ACC112 (cell line): Measurements from ENCODE around the gene OVCH2.
"Not testable (repeated sequence)": the region's sequence is repeated elsewhere in the genome, so short reads cannot be mapped to it uniquely, and the experiment has no call there.

Source experiments
- H2AFZ ChIP-seq: fragments of 200-600 bp; sonication (generic); one replicate; pipeline ENCODE4 v1.6.0; 2017; ENCODE audit warnings: antibody characterized with exemption, low read length; ENCODE audit not compliant: unreplicated experiment
- H3K27ac ChIP-seq: fragments of 200-600 bp; sonication (generic); 2 replicates; pipeline ENCODE4 v1.5.1; 2014; ENCODE audit warnings: low read depth, mild to moderate bottlenecking, antibody characterized with exemption, low read length, moderate library complexity
- H3K27me3 ChIP-seq: fragments of 200-600 bp; sonication (generic); 2 replicates; pipeline ENCODE4 v1.6.1; 2014; ENCODE audit warnings: mild to moderate bottlenecking, antibody characterized with exemption, low read length, moderate library complexity, mixed read lengths; ENCODE audit not compliant: insufficient read depth
- H3K36me3 ChIP-seq: fragments of 200-600 bp; sonication (generic); 2 replicates; pipeline ENCODE4 v1.6.1; 2016; ENCODE audit warnings: mild to moderate bottlenecking, antibody characterized with exemption, low read length, moderate library complexity, mixed read lengths; ENCODE audit not compliant: insufficient read depth
- H3K4me1 ChIP-seq: fragments of 200-600 bp; sonication (generic); one replicate; pipeline ENCODE4 v1.6.1; 2016; ENCODE audit warnings: low read length, mixed read lengths; ENCODE audit not compliant: insufficient read depth, unreplicated experiment, control insufficient read depth
- H3K4me3 ChIP-seq: fragments of 200-600 bp; sonication (generic); 2 replicates; pipeline ENCODE4 v1.5.1; 2014; ENCODE audit warnings: mild to moderate bottlenecking, low read depth, low read length
- H3K79me2 ChIP-seq: fragments of 200-600 bp; sonication (generic); one replicate; pipeline ENCODE4 v1.6.0; 2016; ENCODE audit warnings: low read length; ENCODE audit not compliant: control insufficient read depth, unreplicated experiment, insufficient read depth

The OVCH2 gene

DNA sequence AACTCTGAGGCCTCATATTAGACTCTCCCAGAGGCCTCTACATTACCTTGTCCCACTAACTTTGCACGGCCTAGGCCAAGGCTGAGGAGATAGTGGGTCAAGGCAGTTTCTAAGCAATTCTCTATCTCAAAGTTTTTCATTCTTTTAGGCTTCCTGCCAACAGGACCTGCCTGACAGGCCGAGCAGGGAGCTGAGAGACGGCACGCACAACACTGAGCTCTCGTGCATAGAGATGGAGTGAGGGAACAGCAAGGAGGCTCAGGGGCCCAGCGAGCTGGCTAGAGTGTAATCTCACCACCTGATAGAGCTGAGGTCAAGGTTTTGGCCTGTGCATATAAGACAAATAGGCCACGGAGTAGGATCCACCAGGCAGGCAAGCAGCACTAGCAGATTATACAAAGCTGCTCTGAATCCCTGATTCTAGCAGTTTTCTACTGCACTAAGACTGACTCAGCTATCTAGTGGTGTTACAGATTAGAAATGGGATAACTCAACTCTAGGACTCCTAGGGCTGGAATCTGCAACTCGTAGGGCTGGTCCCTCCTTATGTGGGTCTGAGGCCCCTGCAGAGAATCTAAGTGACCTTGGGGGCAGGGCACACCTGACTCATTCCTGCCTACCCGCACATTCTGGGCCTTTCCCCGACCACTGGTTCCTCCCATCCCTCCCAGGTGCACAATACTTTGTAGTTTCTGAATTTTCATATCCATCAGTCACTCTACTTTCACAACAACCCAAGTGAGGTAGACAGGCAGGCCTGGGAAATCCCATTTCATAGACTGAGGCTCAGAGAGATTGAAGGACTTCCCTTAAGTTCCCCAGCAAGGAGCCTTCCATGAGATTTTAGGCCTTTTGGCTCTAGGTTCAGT is 34.7 kb downstream of the OVCH2 start:
- no peaks in the 10 kb centered on the region for H3K4me1 ChIP-seq
- H3K79me2 ChIP-seq, result no peaks in the 10 kb centered on the region
- peaks cover 39% of the 10 kb centered on the region for H3K27me3 ChIP-seq
- no peak overlapping the region for H2AFZ ChIP-seq
- no peak overlapping the region for H3K4me3 ChIP-seq
- H3K27ac ChIP-seq, result no peak overlapping the region
- no peaks in the 10 kb centered on the region for H3K36me3 ChIP-seq

DNA sequence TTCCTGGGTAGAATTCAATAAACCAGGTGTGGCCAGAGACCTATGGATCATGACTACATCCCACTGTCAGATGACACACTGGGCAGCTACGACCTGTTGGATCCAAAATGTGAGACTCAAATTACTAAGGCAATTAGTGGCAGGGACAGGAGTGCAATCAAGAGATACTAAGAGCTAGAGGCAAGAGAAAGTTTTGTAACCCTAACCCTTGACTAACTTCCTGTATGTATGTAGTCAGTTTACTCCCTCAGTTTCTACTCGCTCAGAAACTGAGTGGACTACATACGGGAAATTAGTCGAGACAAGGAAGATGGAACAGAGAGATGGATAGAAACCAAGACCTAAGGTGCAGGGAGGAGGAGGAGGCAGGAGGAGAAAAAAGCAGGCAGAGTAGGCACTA is 35.6 kb downstream of the OVCH2 start:
- peaks cover 35% of the 10 kb centered on the region for H3K27me3 ChIP-seq
- no peak overlapping the region for H2AFZ ChIP-seq
- H3K36me3 ChIP-seq, result no peaks in the 10 kb centered on the region
- H3K79me2 ChIP-seq, result no peaks in the 10 kb centered on the region
- no peaks in the 10 kb centered on the region for H3K4me1 ChIP-seq
- no peak overlapping the region for H3K27ac ChIP-seq
- no peak overlapping the region for H3K4me3 ChIP-seq

GRCh38 chr11:7668911-7669310 is 37.4 kb downstream of the OVCH2 start:
- Histone ChIP-seq H3K27ac (no peak overlapping the region), H3K4me3 (no peak overlapping the region), H3K27me3 (peaks cover 19% of the 10 kb centered on the region), H3K36me3 (no peaks in the 10 kb centered on the region), H2AFZ (no peak overlapping the region), H3K4me1 (no peaks in the 10 kb centered on the region), H3K79me2 (no peaks in the 10 kb centered on the region)

GRCh38 chr11:7668464-7668863 is 37.8 kb downstream of the OVCH2 start:
- Histone ChIP-seq H3K27me3 (peaks cover 14% of the 10 kb centered on the region), H3K27ac (no peak overlapping the region), H3K4me1 (no peaks in the 10 kb centered on the region), H3K4me3 (no peak overlapping the region), H3K36me3 (no peaks in the 10 kb centered on the region), H2AFZ (no peak overlapping the region), H3K79me2 (no peaks in the 10 kb centered on the region)

DNA sequence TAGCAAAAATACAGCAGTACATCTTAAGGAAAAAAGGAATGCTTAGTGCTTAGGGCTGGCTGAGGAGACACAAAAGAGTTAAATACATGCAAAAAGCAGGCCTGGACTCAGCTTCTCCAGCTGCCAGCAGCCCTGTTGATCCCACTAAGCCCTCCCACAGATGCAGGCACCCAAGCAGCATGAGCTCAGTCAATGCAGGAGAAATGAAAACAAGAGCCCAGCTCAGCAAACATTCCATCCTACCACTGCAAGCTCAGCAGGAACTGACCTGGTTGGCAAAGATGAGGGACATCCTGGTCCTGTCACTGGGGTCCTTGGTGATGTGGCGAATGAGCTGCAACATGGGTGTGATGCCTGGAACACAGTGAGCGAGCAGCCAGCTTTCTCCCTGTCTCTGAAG is 38.8 kb downstream of the OVCH2 start:
- H3K27ac ChIP-seq, result no peak overlapping the region
- H3K36me3 ChIP-seq, result no peaks in the 10 kb centered on the region
- H3K4me3 ChIP-seq, result no peak overlapping the region
- no peaks in the 10 kb centered on the region for H3K4me1 ChIP-seq
- H3K79me2 ChIP-seq, result no peaks in the 10 kb centered on the region
- peaks cover 4% of the 10 kb centered on the region for H3K27me3 ChIP-seq
- H2AFZ ChIP-seq, result no peak overlapping the region

DNA sequence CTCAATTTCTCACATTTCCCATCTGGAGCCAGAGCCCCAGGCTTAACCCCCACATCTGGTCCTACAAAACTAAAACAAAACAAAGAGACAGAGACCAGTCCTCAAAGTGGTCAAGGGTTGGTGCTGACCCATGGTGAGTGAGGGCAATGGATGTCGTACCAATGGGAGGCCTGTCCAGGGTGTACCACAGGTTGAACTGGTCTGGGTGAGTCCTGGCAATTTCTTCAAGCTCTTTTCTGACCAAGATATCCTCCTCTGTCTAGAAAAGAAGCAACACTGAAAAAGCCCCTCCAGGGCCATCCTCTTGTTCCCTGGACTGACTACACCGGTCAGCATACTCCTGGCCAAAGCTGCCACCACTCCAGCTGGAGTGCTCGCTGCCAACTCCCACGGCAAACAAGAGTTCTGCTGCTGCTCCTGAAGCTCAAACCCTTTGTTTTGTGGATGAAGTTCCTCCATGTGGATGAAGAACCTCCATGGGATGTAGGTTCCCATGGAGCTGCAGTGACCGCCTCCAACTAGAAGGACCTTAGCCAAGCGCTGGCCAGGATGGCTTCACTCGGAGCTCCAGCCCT is 39.9 kb downstream of the OVCH2 start:
- H3K79me2 ChIP-seq, result no peaks in the 10 kb centered on the region
- no peaks in the 10 kb centered on the region for H3K27me3 ChIP-seq
- H3K4me3 ChIP-seq, result no peak overlapping the region
- no peak overlapping the region for H2AFZ ChIP-seq
- no peaks in the 10 kb centered on the region for H3K4me1 ChIP-seq
- no peaks in the 10 kb centered on the region for H3K36me3 ChIP-seq
- H3K27ac ChIP-seq, result no peak overlapping the region

GRCh38 chr11:7665473-7666291 is 40.6 kb downstream of the OVCH2 start:
- no peaks in the 10 kb centered on the region for H3K79me2 ChIP-seq
- no peaks in the 10 kb centered on the region for H3K36me3 ChIP-seq
- H3K4me1 ChIP-seq, result no peaks in the 10 kb centered on the region
- no peak overlapping the region for H2AFZ ChIP-seq
- no peak overlapping the region for H3K27ac ChIP-seq
- H3K4me3 ChIP-seq, result no peak overlapping the region
- no peaks in the 10 kb centered on the region for H3K27me3 ChIP-seq

GRCh38 chr11:7664867-7665266 is 41.4 kb downstream of the OVCH2 start:
- no peak overlapping the region for H3K4me3 ChIP-seq
- H3K27me3 ChIP-seq, result no peaks in the 10 kb centered on the region
- H3K27ac ChIP-seq, result no peak overlapping the region
- no peaks in the 10 kb centered on the region for H3K36me3 ChIP-seq
- no peaks in the 10 kb centered on the region for H3K4me1 ChIP-seq
- H2AFZ ChIP-seq, result no peak overlapping the region
- H3K79me2 ChIP-seq, result no peaks in the 10 kb centered on the region

- not testable (repeated sequence) for H3K4me1 ChIP-seq, H3K27ac ChIP-seq, H3K27me3 ChIP-seq, H3K79me2 ChIP-seq, H3K36me3 ChIP-seq, H2AFZ ChIP-seq, H3K4me3 ChIP-seq
Observed at GRCh38 chr11:7663531-7663930, 42.7 kb downstream of the OVCH2 start.

DNA sequence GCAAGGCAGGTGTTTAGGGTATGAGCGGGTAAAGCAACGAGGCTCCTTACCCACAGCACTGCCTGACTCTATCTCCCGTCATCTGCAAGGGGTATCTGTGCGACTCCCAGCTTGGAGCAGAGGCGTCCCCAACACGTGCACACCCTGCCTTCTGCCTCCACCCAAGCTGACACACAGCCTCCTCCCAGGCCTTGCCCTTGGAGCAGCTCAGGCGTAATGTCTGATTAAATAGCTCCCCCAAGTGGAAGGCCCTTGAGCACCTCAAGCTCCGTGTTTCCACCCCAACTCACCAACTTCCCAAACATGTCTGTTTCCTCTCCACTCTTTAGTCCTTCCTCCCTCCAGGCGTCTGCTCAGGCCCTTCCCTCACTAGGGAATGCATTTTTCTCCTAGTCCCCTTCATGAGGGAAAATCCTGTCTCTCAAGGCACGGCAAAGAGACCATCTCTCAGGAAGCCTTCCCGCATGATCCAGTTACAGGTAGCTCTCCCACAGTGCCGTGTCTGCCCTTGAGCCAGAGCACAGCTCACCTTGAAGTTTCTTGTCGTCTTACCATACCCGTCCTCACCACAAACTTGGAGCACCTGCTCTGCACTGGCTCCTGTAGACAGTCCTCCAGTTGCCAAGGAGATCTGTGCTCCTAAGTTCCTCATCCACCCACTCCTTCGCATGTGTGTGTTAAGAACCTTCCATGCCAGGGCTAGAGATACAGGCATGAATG is 48.8 kb downstream of the OVCH2 start:
- no peak overlapping the region for H3K4me3 ChIP-seq
- H3K36me3 ChIP-seq, result no peaks in the 10 kb centered on the region
- H3K27me3 ChIP-seq, result no peaks in the 10 kb centered on the region
- no peak overlapping the region for H3K27ac ChIP-seq
- H2AFZ ChIP-seq, result no peak overlapping the region
- H3K4me1 ChIP-seq, result no peaks in the 10 kb centered on the region
- H3K79me2 ChIP-seq, result no peaks in the 10 kb centered on the region
